HCT116 (cell line): ENCODE results near the gene GMDS. TPM values are rescaled to one million over a fixed set of nuclear protein-coding genes. Genes with fewer than 3 reads are reported as not detected.

Source experiments
- ATAC-seq: fragments of 200-7000 bp; cut with Tn5 transposase; 2 replicates; pipeline ENCODE4 v1.9.1; 2020; ENCODE audit warnings: mild to moderate bottlenecking, moderate library complexity
- BruUV-seq: library from RNA; stranded (reverse); fragments of 400-500 nt; replicated peaks from 2 replicates; lab custom pipeline; 2021; lab: Mats Ljungman, UMichigan
- CTCF ChIA-PET: fragments of 300-600 bp; sonication (Branson Sonifier 250); formaldehyde crosslinking; loops from one replicate; lab custom pipeline; 2021; ENCODE audit warnings: antibody characterized with exemption; lab: Charles Lee
- POLR2A ChIA-PET: fragments of 300-600, 350-600 bp; sonication (Branson Sonifier 250); formaldehyde crosslinking; loops from one replicate; lab custom pipeline; 2021; ENCODE audit warnings: antibody characterized with exemption; lab: Charles Lee
- RAD21 ChIA-PET, 2 experiments: fragments of 300-600 bp; sonication (Branson Sonifier 250); formaldehyde crosslinking; loops; one replicate each; lab custom pipeline; 2023; ENCODE audit warnings: low total read pairs in 2 of 2; ENCODE audit not compliant: uncharacterized antibody in 2 of 2, unreplicated experiment in 2 of 2, low non-redundant PET in 1 of 2; lab: Charles Lee
- DNase-seq: peaks from one replicate; pipeline ENCODE4 v3.0.0-alpha.2; 2010; ENCODE audit warnings: low read depth, low spot score
- H2AFZ ChIP-seq: fragments of 200-600 bp; shearing (Covaris generic), sonication (generic); 2 replicates; pipeline ENCODE4 v1.6.1; 2017; ENCODE audit warnings: low read depth, mixed run types, mixed read lengths, antibody characterized with exemption, low read length; ENCODE audit not compliant: poor library complexity, severe bottlenecking
- H3K27ac ChIP-seq: 2 replicates; pipeline ENCODE4 v1.5.1; 2012; ENCODE audit warnings: low read depth, low read length
- H3K27me3 ChIP-seq: fragments of 200-600 bp; sonication (generic); 2 replicates; pipeline ENCODE4 v1.6.1; 2016; ENCODE audit warnings: mixed run types, low read length, mixed read lengths; ENCODE audit not compliant: insufficient read depth
- H3K36me3 ChIP-seq, 2 experiments: fragments of 200-500 bp in 1 of 2; fragments of 200-600 bp in 1 of 2; sonication (Bioruptor generic) in 1 of 2; sonication (generic) in 1 of 2; 2 replicates each; pipeline versions ENCODE4 v1.5.1 to v1.6.1; 2014 to 2016; ENCODE audit warnings: low read length in 2 of 2, inconsistent platforms in 1 of 2, mixed read lengths in 1 of 2, mixed run types in 1 of 2; ENCODE audit not compliant: insufficient read depth in 2 of 2, control insufficient read depth in 1 of 2
- H3K4me1 ChIP-seq, 2 experiments: fragments of 200-600 bp in 1 of 2; sonication (generic) in 1 of 2; 2 replicates each; pipeline versions ENCODE4 v1.5.1 to v1.6.1; 2012 to 2017; ENCODE audit warnings: low read length in 2 of 2, inconsistent platforms in 1 of 2, mild to moderate bottlenecking in 1 of 2, mixed read lengths in 1 of 2, mixed run types in 1 of 2, moderate library complexity in 1 of 2; ENCODE audit not compliant: insufficient read depth in 2 of 2, control insufficient read depth in 1 of 2
- H3K4me2 ChIP-seq: fragments of 200-600 bp; sonication (generic); 2 replicates; pipeline ENCODE4 v1.6.1; 2017; ENCODE audit warnings: mixed run types, low read length, mixed read lengths
- H3K4me3 ChIP-seq, 2 experiments: fragments of 200-600 bp in 1 of 2; sonication (generic) in 1 of 2; replicated peaks in 1 of 2; 2 replicates each; pipeline ENCODE4 v1.5.1; 2011 to 2016; ENCODE audit warnings: low read length in 2 of 2, control low read depth in 1 of 2, low read depth in 1 of 2, mild to moderate bottlenecking in 1 of 2, mixed read lengths in 1 of 2, mixed run types in 1 of 2
- H3K79me2 ChIP-seq: fragments of 200-600 bp; sonication (generic); 2 replicates; pipeline ENCODE4 v1.6.1; 2017; ENCODE audit warnings: mild to moderate bottlenecking, mixed run types, low read length, moderate library complexity, mixed read lengths; ENCODE audit not compliant: insufficient read depth
- H3K9ac ChIP-seq: fragments of 200-600 bp; sonication (generic); 2 replicates; pipeline ENCODE4 v1.6.1; 2016; ENCODE audit warnings: low read length, mixed read lengths
- H3K9me2 ChIP-seq: fragments of 200-600 bp; sonication (generic), shearing (Covaris generic); 2 replicates; pipeline ENCODE4 v1.6.1; 2017; ENCODE audit warnings: mixed run types, mild to moderate bottlenecking, moderate library complexity; ENCODE audit not compliant: insufficient read depth
- H3K9me3 ChIP-seq, 2 experiments: fragments of 200-500 bp in 1 of 2; fragments of 200-600 bp in 1 of 2; sonication (Bioruptor generic) in 1 of 2; sonication (generic) in 1 of 2; 2 replicates each; pipeline ENCODE4 v1.6.1; 2014 to 2017; ENCODE audit warnings: low read length in 2 of 2, mixed read lengths in 2 of 2, inconsistent platforms in 1 of 2, low read depth in 1 of 2, mild to moderate bottlenecking in 1 of 2, mixed run types in 1 of 2, moderate library complexity in 1 of 2; ENCODE audit not compliant: control insufficient read depth in 1 of 2, insufficient read depth in 1 of 2
- H4K20me1 ChIP-seq: fragments of 200-600 bp; sonication (generic), shearing (Covaris generic); 2 replicates; pipeline ENCODE4 v1.6.1; 2017; ENCODE audit warnings: mixed run types, mild to moderate bottlenecking, moderate library complexity; ENCODE audit not compliant: insufficient read depth
- ATF3 ChIP-seq: IDR thresholded peaks from 2 replicates; pipeline ENCODE4 v1.6.1; 2012
- CBX3 ChIP-seq: IDR thresholded peaks from 2 replicates; pipeline ENCODE4 v1.6.1; 2012; ENCODE audit warnings: low read depth
- CEBPB ChIP-seq: IDR thresholded peaks from 2 replicates; pipeline ENCODE4 v1.6.1; 2012; ENCODE audit warnings: low read depth
- CTCF ChIP-seq, 3 experiments: fragments of 200-600 bp in 1 of 3; sonication (generic) in 1 of 3; IDR thresholded peaks in 2 of 3; conservative IDR thresholded peaks in 1 of 3; 2 replicates each; pipeline ENCODE4 v1.5.1; 2012 to 2017; ENCODE audit warnings: low read depth in 2 of 3, low read length in 2 of 3, antibody characterized with exemption in 1 of 3, borderline replicate concordance in 1 of 3, control low read depth in 1 of 3, mild to moderate bottlenecking in 1 of 3, mixed read lengths in 1 of 3, mixed run types in 1 of 3, moderate library complexity in 1 of 3; ENCODE audit not compliant: insufficient read depth in 1 of 3
- ELF1 ChIP-seq: IDR thresholded peaks from 2 replicates; pipeline ENCODE4 v1.6.1; 2012; ENCODE audit warnings: low read depth, borderline replicate concordance
- EZH2phosphoT487 ChIP-seq: fragments of 200-600 bp; IDR thresholded peaks from 2 replicates; pipeline ENCODE4 v1.6.1; 2018; ENCODE audit warnings: antibody characterized with exemption, borderline replicate concordance
- FOSL1 ChIP-seq: IDR thresholded peaks from 2 replicates; pipeline ENCODE4 v1.6.1; 2012; ENCODE audit warnings: low read depth
- JUND ChIP-seq: IDR thresholded peaks from 2 replicates; pipeline ENCODE4 v1.6.1; 2012
- MAX ChIP-seq: IDR thresholded peaks from 2 replicates; pipeline ENCODE4 v1.6.1; 2012
- POLR2A ChIP-seq: IDR thresholded peaks from 2 replicates; pipeline ENCODE4 v1.7.0; 2011; ENCODE audit warnings: borderline replicate concordance; ENCODE audit not compliant: insufficient read depth, insufficient read length; ENCODE audit errors: extremely low read depth
- RAD21 ChIP-seq: IDR thresholded peaks from 2 replicates; pipeline ENCODE4 v1.6.1; 2012; ENCODE audit warnings: low read depth, mild to moderate bottlenecking
- SIN3A ChIP-seq: IDR thresholded peaks from 2 replicates; pipeline ENCODE4 v1.6.1; 2012; ENCODE audit warnings: low read depth
- SP1 ChIP-seq: IDR thresholded peaks from 2 replicates; pipeline ENCODE4 v1.6.1; 2012; ENCODE audit warnings: low read depth
- TCF7L2 ChIP-seq: IDR thresholded peaks from 2 replicates; pipeline ENCODE4 v1.7.0; 2011; ENCODE audit warnings: borderline replicate concordance, inconsistent platforms; ENCODE audit not compliant: insufficient read depth, insufficient read length; ENCODE audit errors: extremely low read depth
- YY1 ChIP-seq: IDR thresholded peaks from 2 replicates; pipeline ENCODE4 v1.6.1; 2011; ENCODE audit warnings: low read length, low read depth, moderate library complexity, mild to moderate bottlenecking; ENCODE audit not compliant: insufficient replicate concordance; ENCODE audit errors: extremely low read depth
- ZFX ChIP-seq: fragments of 450-650 bp; IDR thresholded peaks from 2 replicates; pipeline ENCODE4 v1.6.1; 2017
- ZNF274 ChIP-seq: fragments of 200-500 bp; sonication (Bioruptor generic); IDR thresholded peaks from 2 replicates; pipeline ENCODE4 v1.6.1; 2014; ENCODE audit warnings: mild to moderate bottlenecking, low read depth, low read length, inconsistent platforms
- intact Hi-C: fragments of 100-400 bp; cut with micrococcal nuclease; formaldehyde crosslinking; loops from 2 replicates; pipeline ENCODE4 v1.10.0; 2022
- total RNA-seq: library from RNA; stranded (reverse); gene quantifications from one replicate; pipeline ENCODE4 v1.2.1, GENCODE V29; 2021; ENCODE audit not compliant: unreplicated experiment
- TF ChIP-seq, protein P1 (sequence below): IDR thresholded peaks from 2 replicates; pipeline ENCODE4 v1.6.1; 2011; ENCODE audit warnings: mild to moderate bottlenecking, low read length, moderate library complexity; ENCODE audit not compliant: insufficient replicate concordance; ENCODE audit errors: extremely low read depth

GMDS gene
- total RNA-seq, 1 experiment from 2014 or later: 34.4 TPM

- DNase-seq (no peak), ATAC-seq (no peak)
- H3K4me1 ChIP-seq: no peaks in the 10 kb centered on the region
- H3K9ac ChIP-seq: no peak overlapping the region
- RAD21 ChIA-PET: no interaction called here
- TF ChIP-seq RAD21 (no peak), SP1 (no peak), CEBPB (no peak), TCF7L2 (no peak), JUND (no peak), EZH2phosphoT487 (no peak), YY1 (no peak), SIN3A (no peak), MAX (no peak), ZFX (no peak), POLR2A (no peak), ZNF274 (no peak), CBX3 (no peak), ELF1 (no peak), ATF3 (no peak), CTCF (IDR thresholded peaks at IDR 0.05 in 2 of 3, conservative IDR thresholded peaks at IDR 0.05 in 1 of 3; ENCODE audit: borderline replicate concordance in 1 of 3, insufficient read depth in 1 of 3, low read depth in 2 of 3, low read length in 2 of 3) (no peak), FOSL1 (no peak)
- TF ChIP-seq, protein P1, sequence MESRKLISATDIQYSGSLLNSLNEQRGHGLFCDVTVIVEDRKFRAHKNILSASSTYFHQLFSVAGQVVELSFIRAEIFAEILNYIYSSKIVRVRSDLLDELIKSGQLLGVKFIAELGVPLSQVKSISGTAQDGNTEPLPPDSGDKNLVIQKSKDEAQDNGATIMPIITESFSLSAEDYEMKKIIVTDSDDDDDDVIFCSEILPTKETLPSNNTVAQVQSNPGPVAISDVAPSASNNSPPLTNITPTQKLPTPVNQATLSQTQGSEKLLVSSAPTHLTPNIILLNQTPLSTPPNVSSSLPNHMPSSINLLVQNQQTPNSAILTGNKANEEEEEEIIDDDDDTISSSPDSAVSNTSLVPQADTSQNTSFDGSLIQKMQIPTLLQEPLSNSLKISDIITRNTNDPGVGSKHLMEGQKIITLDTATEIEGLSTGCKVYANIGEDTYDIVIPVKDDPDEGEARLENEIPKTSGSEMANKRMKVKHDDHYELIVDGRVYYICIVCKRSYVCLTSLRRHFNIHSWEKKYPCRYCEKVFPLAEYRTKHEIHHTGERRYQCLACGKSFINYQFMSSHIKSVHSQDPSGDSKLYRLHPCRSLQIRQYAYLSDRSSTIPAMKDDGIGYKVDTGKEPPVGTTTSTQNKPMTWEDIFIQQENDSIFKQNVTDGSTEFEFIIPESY: no peak
- POLR2A ChIA-PET: no interaction called here
- no peaks in the 10 kb centered on the region for H3K9me2 ChIP-seq
- no peaks in the 10 kb centered on the region for H3K79me2 ChIP-seq
- intact Hi-C loops: no loop called here
- no peak overlapping the region for H3K4me3 ChIP-seq
- H3K9me3 ChIP-seq: no peaks in the 10 kb centered on the region
- no peaks in the 10 kb centered on the region for H3K27me3 ChIP-seq
- H4K20me1 ChIP-seq: no peaks in the 10 kb centered on the region
- BruUV-seq: no TSS peak
- no peak overlapping the region for H3K4me2 ChIP-seq
- no peak overlapping the region for H2AFZ ChIP-seq
- CTCF ChIA-PET: no interaction called here
- H3K36me3 ChIP-seq: no peaks in the 10 kb centered on the region
- no peak overlapping the region for H3K27ac ChIP-seq
Observed at GRCh38 chr6:1942834-1943233, 302.6 kb downstream of the GMDS start.
